Calu3 (cell line): ENCODE measurements around the gene SYTL1. TPM values are rescaled to one million over a fixed set of nuclear protein-coding genes. Genes with fewer than 3 reads are reported as not detected.

Source experiments
- BruUV-seq: library from RNA; stranded (reverse); fragments of 400-500 nt; replicated peaks from 2 replicates; lab custom pipeline; 2021; lab: Mats Ljungman, UMichigan
- CTCF ChIA-PET: fragments of 300-600 bp; sonication (Branson Sonifier 250); formaldehyde crosslinking; loops from one replicate; lab custom pipeline; 2022; ENCODE audit warnings: antibody characterized with exemption; lab: Charles Lee
- DNase-seq: peaks from one replicate; pipeline ENCODE4 v3.0.0; 2022
- H3K27ac Mint-ChIP-seq: one replicate; pipeline ENCODE4 v1.8.0; 2022; ENCODE audit warnings: mixed read lengths; ENCODE audit not compliant: unreplicated experiment
- H3K27me3 Mint-ChIP-seq: one replicate; pipeline ENCODE4 v1.8.0; 2022; ENCODE audit warnings: mixed read lengths; ENCODE audit not compliant: unreplicated experiment
- H3K36me3 Mint-ChIP-seq: one replicate; pipeline ENCODE4 v1.8.0; 2022; ENCODE audit warnings: mild to moderate bottlenecking, moderate library complexity, mixed read lengths; ENCODE audit not compliant: insufficient read depth, unreplicated experiment
- H3K4me1 Mint-ChIP-seq: one replicate; pipeline ENCODE4 v1.8.0; 2022; ENCODE audit warnings: mild to moderate bottlenecking, low read depth, mixed read lengths; ENCODE audit not compliant: unreplicated experiment
- H3K4me3 Mint-ChIP-seq: one replicate; pipeline ENCODE4 v1.8.0; 2022; ENCODE audit warnings: mild to moderate bottlenecking, low read depth, moderate library complexity, mixed read lengths; ENCODE audit not compliant: unreplicated experiment
- H3K9me3 Mint-ChIP-seq: one replicate; pipeline ENCODE4 v1.8.0; 2022; ENCODE audit warnings: low read depth, mixed read lengths; ENCODE audit not compliant: unreplicated experiment
- intact Hi-C: fragments of 100-400 bp; cut with micrococcal nuclease; formaldehyde crosslinking; loops from one replicate; pipeline ENCODE4 v1.10.0; 2022; ENCODE audit not compliant: unreplicated experiment
- total RNA-seq: library from RNA; stranded (reverse); gene quantifications from 2 replicates; pipeline ENCODE4 v1.2.3, GENCODE V29; 2022
- TF ChIP-seq, protein P1 (sequence below): fragments of 200-600 bp; IDR thresholded peaks from one replicate; pipeline ENCODE4 v1.8.0; 2022; ENCODE audit warnings: antibody characterized with exemption; ENCODE audit not compliant: unreplicated experiment

Gene SYTL1
- total RNA-seq, 1 experiment from 2014 or later, result 15.0 TPM

DNA sequence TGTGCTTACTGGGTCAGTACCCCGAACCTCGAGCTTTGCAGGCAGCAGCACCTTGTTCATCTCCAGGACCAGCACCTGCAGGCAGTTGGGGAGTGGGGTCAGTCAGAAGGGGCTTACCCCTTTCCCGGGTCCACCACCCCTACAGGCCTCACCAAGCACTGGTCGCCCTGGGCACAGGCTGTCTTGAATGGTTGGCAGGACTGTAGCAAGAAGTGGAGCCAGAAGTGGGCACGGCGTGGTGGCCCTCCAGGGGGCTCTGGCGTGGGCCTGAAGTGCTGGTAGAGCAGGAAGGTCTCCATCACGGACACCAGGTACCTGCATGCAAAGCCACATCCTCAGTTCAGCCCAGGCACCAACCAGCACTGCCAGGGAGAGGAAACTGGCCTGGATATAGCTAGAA is 19.7 kb downstream of the SYTL1 start:
- TF ChIP-seq, protein P1, sequence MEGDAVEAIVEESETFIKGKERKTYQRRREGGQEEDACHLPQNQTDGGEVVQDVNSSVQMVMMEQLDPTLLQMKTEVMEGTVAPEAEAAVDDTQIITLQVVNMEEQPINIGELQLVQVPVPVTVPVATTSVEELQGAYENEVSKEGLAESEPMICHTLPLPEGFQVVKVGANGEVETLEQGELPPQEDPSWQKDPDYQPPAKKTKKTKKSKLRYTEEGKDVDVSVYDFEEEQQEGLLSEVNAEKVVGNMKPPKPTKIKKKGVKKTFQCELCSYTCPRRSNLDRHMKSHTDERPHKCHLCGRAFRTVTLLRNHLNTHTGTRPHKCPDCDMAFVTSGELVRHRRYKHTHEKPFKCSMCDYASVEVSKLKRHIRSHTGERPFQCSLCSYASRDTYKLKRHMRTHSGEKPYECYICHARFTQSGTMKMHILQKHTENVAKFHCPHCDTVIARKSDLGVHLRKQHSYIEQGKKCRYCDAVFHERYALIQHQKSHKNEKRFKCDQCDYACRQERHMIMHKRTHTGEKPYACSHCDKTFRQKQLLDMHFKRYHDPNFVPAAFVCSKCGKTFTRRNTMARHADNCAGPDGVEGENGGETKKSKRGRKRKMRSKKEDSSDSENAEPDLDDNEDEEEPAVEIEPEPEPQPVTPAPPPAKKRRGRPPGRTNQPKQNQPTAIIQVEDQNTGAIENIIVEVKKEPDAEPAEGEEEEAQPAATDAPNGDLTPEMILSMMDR, result no peak
- Mint-ChIP-seq H3K27ac (no peak overlapping the region), H3K4me3 (no peak overlapping the region), H3K36me3 (peaks cover 29% of the 10 kb centered on the region), H3K4me1 (peaks cover 7% of the 10 kb centered on the region), H3K9me3 (no peaks in the 10 kb centered on the region), H3K27me3 (no peaks in the 10 kb centered on the region)
- no TSS peak for BruUV-seq
- intact Hi-C loops, result no loop called here
- CTCF ChIA-PET, result no interaction called here
- no peak for DNase-seq

DNA sequence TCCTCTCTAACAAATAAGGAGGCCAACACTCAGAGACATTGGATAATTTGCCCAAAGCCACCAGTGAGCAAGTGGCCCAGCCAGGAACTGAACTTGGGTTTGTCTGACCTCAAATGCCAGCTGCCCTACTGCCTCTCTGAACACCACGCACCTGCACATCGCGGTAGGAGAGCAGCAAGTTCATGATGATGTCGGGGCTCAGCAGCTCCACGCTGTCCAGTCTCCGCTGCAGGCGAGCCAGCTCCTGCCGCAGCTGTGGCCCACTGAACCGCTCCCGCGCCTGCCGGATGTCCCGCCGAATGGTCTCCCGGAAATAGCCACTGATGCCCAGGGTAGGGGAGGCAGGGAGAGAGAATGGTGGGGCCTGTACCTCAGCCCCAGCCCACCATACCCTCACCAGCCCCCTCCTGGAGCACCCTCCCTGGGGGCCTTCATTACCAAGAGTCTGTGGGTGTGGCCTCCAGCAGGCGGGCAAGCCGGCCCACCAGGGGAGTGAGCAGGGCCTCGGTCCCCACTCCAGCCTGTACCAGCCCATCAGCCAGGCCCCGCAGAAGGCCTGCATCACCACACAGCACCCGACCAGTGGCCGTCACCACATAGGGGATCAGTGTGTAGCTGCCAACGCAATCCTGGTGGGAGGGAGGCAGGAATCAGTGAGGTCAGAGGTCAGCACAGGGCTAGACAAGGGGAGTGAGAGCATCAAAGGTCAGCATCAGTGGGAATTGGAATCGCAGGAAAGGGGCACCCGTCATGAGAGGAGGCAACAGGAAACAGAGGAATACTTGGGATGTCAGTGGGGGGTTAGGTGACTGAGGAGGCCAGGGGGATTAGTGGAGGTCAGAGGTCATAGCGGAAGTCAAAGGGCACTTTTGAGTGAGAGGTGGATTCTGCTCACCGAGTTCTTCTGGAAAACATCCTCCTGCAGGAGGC is 22.2 kb downstream of the SYTL1 start:
- DNase-seq, result no peak
- CTCF ChIA-PET, result no interaction called here
- Mint-ChIP-seq H3K4me1 (peaks cover 7% of the 10 kb centered on the region), H3K27me3 (no peaks in the 10 kb centered on the region), H3K36me3 (peaks cover 33% of the 10 kb centered on the region), H3K9me3 (no peaks in the 10 kb centered on the region), H3K27ac (no peak overlapping the region), H3K4me3 (peak overlapping the region; percentile 90)
- intact Hi-C loops, result no loop called here
- no TSS peak for BruUV-seq
- TF ChIP-seq, protein P1, result no peak

DNA sequence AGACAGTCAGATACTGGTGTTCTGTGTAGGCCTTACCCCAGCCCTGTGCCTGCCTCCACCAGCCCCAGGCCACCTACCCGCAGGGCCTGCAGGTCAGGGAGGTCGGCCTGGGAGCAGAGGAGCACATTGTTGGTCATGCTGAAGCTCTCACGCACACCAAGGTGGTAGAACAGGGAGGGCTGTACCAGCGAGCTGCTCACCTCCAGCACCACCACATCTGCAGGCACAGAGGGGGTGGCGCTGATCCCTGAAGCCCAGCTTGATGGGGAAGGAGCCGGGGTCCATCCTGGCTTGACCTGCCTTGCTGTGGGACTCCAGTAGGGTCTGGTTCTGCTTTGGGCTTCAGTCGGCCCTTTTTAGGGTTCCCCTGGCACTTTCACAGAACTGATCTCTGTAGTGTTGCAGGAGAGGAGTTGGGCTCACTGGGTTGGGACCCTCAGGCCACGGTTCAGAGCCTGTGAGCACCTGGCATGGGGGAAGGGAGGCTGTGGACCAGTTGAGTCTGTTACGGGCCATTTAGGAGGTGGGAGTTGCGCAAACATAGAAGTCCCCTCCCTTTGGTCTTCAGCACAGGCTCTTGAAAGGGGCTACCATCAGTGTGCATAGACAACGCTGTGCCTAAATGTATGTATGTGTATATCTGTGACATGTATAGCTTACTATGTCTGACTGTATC is 23.0 kb downstream of the SYTL1 start:
- CTCF ChIA-PET, result interaction anchor here (0.6 to 1.8 kb wide), 9 partner anchors 20 to 298 kb away, joined by 3 to 7 read pairs (median 4); partner anchors contain the start of gene SYTL1
- no peaks in the 10 kb centered on the region for H3K27me3 Mint-ChIP-seq
- H3K27ac Mint-ChIP-seq, result peak overlapping the region; percentile 94
- TF ChIP-seq, protein P1, result no peak
- H3K36me3 Mint-ChIP-seq, result peaks cover 30% of the 10 kb centered on the region
- no peak for DNase-seq
- H3K4me3 Mint-ChIP-seq, result peak overlapping the region; percentile 90
- H3K4me1 Mint-ChIP-seq, result peaks cover 7% of the 10 kb centered on the region
- intact Hi-C loops, result no loop called here
- no TSS peak for BruUV-seq
- no peaks in the 10 kb centered on the region for H3K9me3 Mint-ChIP-seq

DNA sequence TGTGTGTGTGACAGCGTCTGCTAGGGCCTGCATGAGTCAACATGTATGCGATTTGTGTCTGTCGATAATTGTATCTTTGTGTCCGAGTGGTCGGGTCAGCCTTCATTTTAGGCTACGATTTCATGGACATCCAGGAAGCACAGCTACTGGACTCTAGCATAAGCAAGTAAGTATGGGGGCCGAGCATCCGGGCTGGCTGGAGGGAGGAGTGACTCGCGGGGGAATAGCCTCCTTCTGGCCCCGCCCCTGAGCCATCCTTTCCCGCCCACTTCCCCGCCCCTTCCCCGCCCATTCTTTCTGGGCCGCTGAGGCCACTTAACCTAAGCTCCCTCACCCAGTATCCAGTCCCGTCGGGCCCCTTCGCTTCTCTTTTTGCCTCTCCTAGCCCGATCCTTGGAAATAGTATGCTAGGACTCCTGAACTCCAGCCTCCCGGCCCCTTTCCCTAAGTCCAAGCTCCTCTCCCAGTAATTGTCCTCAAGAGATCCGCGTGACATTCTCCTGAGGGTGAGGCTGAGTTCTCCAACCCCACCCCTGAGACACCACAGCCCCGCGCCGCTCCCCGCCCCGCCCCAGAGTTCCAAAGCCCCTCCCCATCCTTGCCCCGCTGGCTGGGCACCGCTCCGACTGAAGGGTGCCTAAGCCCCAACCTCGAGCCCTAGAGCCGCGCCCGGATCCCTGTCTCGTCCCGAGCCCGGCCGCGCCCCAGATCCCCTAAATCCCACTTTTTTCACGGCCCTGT is 23.7 kb downstream of the SYTL1 start:
- CTCF ChIA-PET, result interaction anchor here (0.6 to 1.9 kb wide), 14 partner anchors 21 to 1347 kb away, joined by 3 to 10 read pairs (median 4); partner anchors contain the start of gene SYTL1
- H3K27me3 Mint-ChIP-seq, result no peaks in the 10 kb centered on the region
- peak overlapping the region; percentile 90 for H3K4me3 Mint-ChIP-seq
- DNase-seq, result peak; percentile 71
- H3K27ac Mint-ChIP-seq, result peak overlapping the region; percentile 94
- H3K9me3 Mint-ChIP-seq, result no peaks in the 10 kb centered on the region
- intact Hi-C loops, result no loop called here
- TF ChIP-seq, protein P1, result no peak
- H3K36me3 Mint-ChIP-seq, result peaks cover 25% of the 10 kb centered on the region
- H3K4me1 Mint-ChIP-seq, result peaks cover 7% of the 10 kb centered on the region
- BruUV-seq, result no TSS peak
